GM21381 (cell line): ENCODE measurements around the gene CACNA2D1.

Experiments
- ATAC-seq: cut with Tn5 transposase; IDR thresholded peaks from one replicate; pipeline ENCODE4 v1.9.1; 2021; ENCODE audit warnings: mild to moderate bottlenecking, moderate library complexity; ENCODE audit not compliant: unreplicated experiment

The CACNA2D1 gene

GRCh38 chr7:82234457-82235049, 209.0 kb downstream of the CACNA2D1 start:
- no peak for ATAC-seq

- no peak for ATAC-seq
These were observed 212.6 kb downstream of the CACNA2D1 start for GRCh38 chr7:82230811-82231581.

GRCh38 chr7:82229164-82229563, 214.4 kb downstream of the CACNA2D1 start:
- no peak for ATAC-seq

GRCh38 chr7:82226191-82226590, 217.4 kb downstream of the CACNA2D1 start:
- ATAC-seq = no peak

GRCh38 chr7:82224529-82224928, 219.0 kb downstream of the CACNA2D1 start:
- no peak for ATAC-seq

GRCh38 chr7:82223580-82223979, 220.0 kb downstream of the CACNA2D1 start:
- no peak for ATAC-seq

GRCh38 chr7:82221152-82221674, 222.4 kb downstream of the CACNA2D1 start:
- ATAC-seq = no peak

- ATAC-seq = no peak
These were observed 231.1 kb downstream of the CACNA2D1 start for GRCh38 chr7:82212466-82212865.

GRCh38 chr7:82211333-82211732, 232.2 kb downstream of the CACNA2D1 start:
- no peak for ATAC-seq

- ATAC-seq = no peak
These were observed 233.0 kb downstream of the CACNA2D1 start for GRCh38 chr7:82210416-82211184.

GRCh38 chr7:82209179-82209747, 234.3 kb downstream of the CACNA2D1 start:
- no peak for ATAC-seq

GRCh38 chr7:82204694-82205093, 238.9 kb downstream of the CACNA2D1 start:
- ATAC-seq = no peak

GRCh38 chr7:82202965-82203364, 240.6 kb downstream of the CACNA2D1 start:
- no peak for ATAC-seq

GRCh38 chr7:82202107-82202506, 241.5 kb downstream of the CACNA2D1 start:
- ATAC-seq = no peak

- ATAC-seq = no peak
These were observed 243.0 kb downstream of the CACNA2D1 start for GRCh38 chr7:82200601-82201000.

- ATAC-seq = no peak
These were observed 249.4 kb downstream of the CACNA2D1 start for GRCh38 chr7:82194016-82194643.

- no peak for ATAC-seq
These were observed 254.9 kb downstream of the CACNA2D1 start for GRCh38 chr7:82188636-82189035.

GRCh38 chr7:82185443-82185842, 258.1 kb downstream of the CACNA2D1 start:
- no peak for ATAC-seq

GRCh38 chr7:82183634-82184033, 259.9 kb downstream of the CACNA2D1 start:
- ATAC-seq = no peak

GRCh38 chr7:82179311-82179710, 264.3 kb downstream of the CACNA2D1 start:
- ATAC-seq = no peak

- ATAC-seq = no peak
These were observed 268.3 kb downstream of the CACNA2D1 start for GRCh38 chr7:82175319-82175718.
